Panc1 (cell line): ENCODE results near the gene SPECC1L. TPM values are rescaled to one million over a fixed set of nuclear protein-coding genes. Genes with fewer than 3 reads are reported as not detected.

Experiments used
- ATAC-seq: fragments of 200-7000 bp; cut with Tn5 transposase; 2 replicates; pipeline ENCODE4 v1.9.1; 2020; ENCODE audit warnings: mild to moderate bottlenecking, moderate library complexity
- BruUV-seq: library from RNA; stranded (reverse); fragments of 400-500 nt; replicated peaks from 2 replicates; lab custom pipeline; 2021; lab: Mats Ljungman, UMichigan
- CTCF ChIA-PET: fragments of 300-600 bp; sonication (Branson Sonifier 250); formaldehyde crosslinking; loops from one replicate; lab custom pipeline; 2022; ENCODE audit warnings: antibody characterized with exemption; lab: Charles Lee
- POLR2A ChIA-PET: fragments of 300-600 bp; sonication (Branson Sonifier 250); formaldehyde crosslinking; loops from one replicate; lab custom pipeline; 2022; ENCODE audit warnings: antibody characterized with exemption; lab: Charles Lee
- DNase-seq: peaks from one replicate; pipeline ENCODE4 v3.0.0-alpha.2; 2010; ENCODE audit warnings: low read depth, low spot score
- H3K27ac ChIP-seq: 2 replicates; pipeline ENCODE4 v1.5.1; 2011; ENCODE audit warnings: mild to moderate bottlenecking, low read length, inconsistent platforms
- H3K27me3 ChIP-seq: fragments of 200-500 bp; sonication (Bioruptor generic); 2 replicates; pipeline ENCODE4 v1.6.0; 2014; ENCODE audit warnings: low read length, inconsistent platforms; ENCODE audit not compliant: control insufficient read depth, insufficient read depth
- H3K36me3 ChIP-seq: fragments of 200-500 bp; sonication (Bioruptor generic); 2 replicates; pipeline ENCODE4 v1.5.1; 2014; ENCODE audit warnings: inconsistent platforms, mild to moderate bottlenecking, low read length, moderate library complexity; ENCODE audit not compliant: control insufficient read depth, insufficient read depth
- H3K4me1 ChIP-seq: 2 replicates; pipeline ENCODE4 v1.5.1; 2011; ENCODE audit warnings: inconsistent platforms, mild to moderate bottlenecking, low read length, moderate library complexity; ENCODE audit not compliant: control insufficient read depth, insufficient read depth
- H3K4me3 ChIP-seq, 2 experiments: 2 replicates each; pipeline ENCODE4 v1.5.1; 2011 to 2012; ENCODE audit warnings: low read depth in 2 of 2, low read length in 2 of 2, mild to moderate bottlenecking in 2 of 2, inconsistent platforms in 1 of 2, moderate library complexity in 1 of 2
- H3K9me3 ChIP-seq: fragments of 200-500 bp; sonication (Bioruptor generic); 2 replicates; pipeline ENCODE4 v1.5.1; 2014; ENCODE audit warnings: low read depth, mild to moderate bottlenecking, inconsistent platforms, low read length, moderate library complexity; ENCODE audit not compliant: control insufficient read depth, insufficient read depth
- POLR2AphosphoS5 ChIP-seq: IDR thresholded peaks from 2 replicates; pipeline ENCODE4 v1.6.1; 2012; ENCODE audit warnings: mild to moderate bottlenecking, low read depth, low read length, moderate library complexity
- SIN3A ChIP-seq: IDR thresholded peaks from 2 replicates; pipeline ENCODE4 v1.6.1; 2012; ENCODE audit warnings: low read depth, mild to moderate bottlenecking, low read length, moderate library complexity, borderline replicate concordance; ENCODE audit not compliant: insufficient read depth
- TCF7L2 ChIP-seq: IDR thresholded peaks from 2 replicates; pipeline ENCODE4 v1.6.1; 2011; ENCODE audit warnings: mild to moderate bottlenecking, low read depth, low read length, inconsistent platforms
- in situ Hi-C: cut with HindIII; loops from 2 replicates; pipeline ENCODE4 v1.10.0; 2016; ENCODE audit warnings: low sequenced_read_pairs, low pct_unique_long_range_greater_than_20kb
- intact Hi-C: fragments of 100-400 bp; cut with micrococcal nuclease; formaldehyde crosslinking; loops from one replicate; pipeline ENCODE4 v1.10.0; 2022; ENCODE audit not compliant: unreplicated experiment
- total RNA-seq: library from RNA; stranded (reverse); gene quantifications from one replicate; pipeline ENCODE4 v1.2.1, GENCODE V29; 2021; ENCODE audit not compliant: unreplicated experiment
- TF ChIP-seq, protein P1 (sequence below), 2 experiments: IDR thresholded peaks; 2 replicates each; pipeline ENCODE4 v1.6.1; 2011 to 2012; ENCODE audit warnings: low read depth in 2 of 2, control low read depth in 1 of 2, low read length in 1 of 2, mild to moderate bottlenecking in 1 of 2, moderate library complexity in 1 of 2; ENCODE audit not compliant: insufficient read depth in 1 of 2
- TF ChIP-seq, protein P2 (sequence below): fragments of 450-650 bp; IDR thresholded peaks from 2 replicates; pipeline ENCODE4 v1.5.1; 2017; ENCODE audit warnings: mild to moderate bottlenecking

SPECC1L gene
- total RNA-seq, 1 experiment from 2014 or later = 43.3 TPM

DNA sequence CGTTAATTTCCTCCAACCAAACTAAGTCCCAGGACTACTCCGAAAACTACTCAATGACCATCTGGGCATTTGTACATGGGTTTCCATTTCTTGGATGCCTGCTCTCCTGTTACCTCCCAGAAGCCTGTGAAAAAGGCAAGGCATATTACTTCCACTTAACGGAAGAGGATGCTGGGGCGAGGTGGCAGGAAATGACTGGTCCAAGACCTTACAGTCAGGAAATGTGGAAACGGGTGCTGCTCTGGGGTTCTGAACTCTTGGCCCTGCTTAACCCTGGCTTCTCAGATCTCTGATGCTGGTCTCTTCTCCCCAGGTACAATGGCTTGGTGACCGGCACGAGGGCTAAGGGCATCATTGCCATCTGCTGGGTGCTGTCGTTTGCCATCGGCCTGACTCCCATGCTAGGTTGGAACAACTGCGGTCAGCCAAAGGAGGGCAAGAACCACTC, 169.7 kb downstream of the SPECC1L start:
- in situ Hi-C loops (no loop called here), intact Hi-C loops (no loop called here)
- ATAC-seq (no peak), DNase-seq (no peak)
- POLR2A ChIA-PET = no interaction called here
- H3K27ac ChIP-seq = no peak overlapping the region
- H3K27me3 ChIP-seq = no peaks in the 10 kb centered on the region
- no TSS peak for BruUV-seq
- H3K4me3 ChIP-seq = no peak overlapping the region
- no peaks in the 10 kb centered on the region for H3K36me3 ChIP-seq
- CTCF ChIA-PET = no interaction called here
- H3K4me1 ChIP-seq = no peaks in the 10 kb centered on the region; the same call in 1 of the 2 replicates
- no peaks in the 10 kb centered on the region for H3K9me3 ChIP-seq
- TF ChIP-seq, protein P1, sequence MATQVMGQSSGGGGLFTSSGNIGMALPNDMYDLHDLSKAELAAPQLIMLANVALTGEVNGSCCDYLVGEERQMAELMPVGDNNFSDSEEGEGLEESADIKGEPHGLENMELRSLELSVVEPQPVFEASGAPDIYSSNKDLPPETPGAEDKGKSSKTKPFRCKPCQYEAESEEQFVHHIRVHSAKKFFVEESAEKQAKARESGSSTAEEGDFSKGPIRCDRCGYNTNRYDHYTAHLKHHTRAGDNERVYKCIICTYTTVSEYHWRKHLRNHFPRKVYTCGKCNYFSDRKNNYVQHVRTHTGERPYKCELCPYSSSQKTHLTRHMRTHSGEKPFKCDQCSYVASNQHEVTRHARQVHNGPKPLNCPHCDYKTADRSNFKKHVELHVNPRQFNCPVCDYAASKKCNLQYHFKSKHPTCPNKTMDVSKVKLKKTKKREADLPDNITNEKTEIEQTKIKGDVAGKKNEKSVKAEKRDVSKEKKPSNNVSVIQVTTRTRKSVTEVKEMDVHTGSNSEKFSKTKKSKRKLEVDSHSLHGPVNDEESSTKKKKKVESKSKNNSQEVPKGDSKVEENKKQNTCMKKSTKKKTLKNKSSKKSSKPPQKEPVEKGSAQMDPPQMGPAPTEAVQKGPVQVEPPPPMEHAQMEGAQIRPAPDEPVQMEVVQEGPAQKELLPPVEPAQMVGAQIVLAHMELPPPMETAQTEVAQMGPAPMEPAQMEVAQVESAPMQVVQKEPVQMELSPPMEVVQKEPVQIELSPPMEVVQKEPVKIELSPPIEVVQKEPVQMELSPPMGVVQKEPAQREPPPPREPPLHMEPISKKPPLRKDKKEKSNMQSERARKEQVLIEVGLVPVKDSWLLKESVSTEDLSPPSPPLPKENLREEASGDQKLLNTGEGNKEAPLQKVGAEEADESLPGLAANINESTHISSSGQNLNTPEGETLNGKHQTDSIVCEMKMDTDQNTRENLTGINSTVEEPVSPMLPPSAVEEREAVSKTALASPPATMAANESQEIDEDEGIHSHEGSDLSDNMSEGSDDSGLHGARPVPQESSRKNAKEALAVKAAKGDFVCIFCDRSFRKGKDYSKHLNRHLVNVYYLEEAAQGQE (IDR thresholded peaks at IDR 0.05; ENCODE audit: insufficient read depth in 1 of 2, low read depth in 2 of 2, low read length in 1 of 2) = no peak
- TF ChIP-seq POLR2AphosphoS5 (no peak), TCF7L2 (no peak), SIN3A (no peak)
- TF ChIP-seq, protein P2, sequence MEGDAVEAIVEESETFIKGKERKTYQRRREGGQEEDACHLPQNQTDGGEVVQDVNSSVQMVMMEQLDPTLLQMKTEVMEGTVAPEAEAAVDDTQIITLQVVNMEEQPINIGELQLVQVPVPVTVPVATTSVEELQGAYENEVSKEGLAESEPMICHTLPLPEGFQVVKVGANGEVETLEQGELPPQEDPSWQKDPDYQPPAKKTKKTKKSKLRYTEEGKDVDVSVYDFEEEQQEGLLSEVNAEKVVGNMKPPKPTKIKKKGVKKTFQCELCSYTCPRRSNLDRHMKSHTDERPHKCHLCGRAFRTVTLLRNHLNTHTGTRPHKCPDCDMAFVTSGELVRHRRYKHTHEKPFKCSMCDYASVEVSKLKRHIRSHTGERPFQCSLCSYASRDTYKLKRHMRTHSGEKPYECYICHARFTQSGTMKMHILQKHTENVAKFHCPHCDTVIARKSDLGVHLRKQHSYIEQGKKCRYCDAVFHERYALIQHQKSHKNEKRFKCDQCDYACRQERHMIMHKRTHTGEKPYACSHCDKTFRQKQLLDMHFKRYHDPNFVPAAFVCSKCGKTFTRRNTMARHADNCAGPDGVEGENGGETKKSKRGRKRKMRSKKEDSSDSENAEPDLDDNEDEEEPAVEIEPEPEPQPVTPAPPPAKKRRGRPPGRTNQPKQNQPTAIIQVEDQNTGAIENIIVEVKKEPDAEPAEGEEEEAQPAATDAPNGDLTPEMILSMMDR = no peak

DNA sequence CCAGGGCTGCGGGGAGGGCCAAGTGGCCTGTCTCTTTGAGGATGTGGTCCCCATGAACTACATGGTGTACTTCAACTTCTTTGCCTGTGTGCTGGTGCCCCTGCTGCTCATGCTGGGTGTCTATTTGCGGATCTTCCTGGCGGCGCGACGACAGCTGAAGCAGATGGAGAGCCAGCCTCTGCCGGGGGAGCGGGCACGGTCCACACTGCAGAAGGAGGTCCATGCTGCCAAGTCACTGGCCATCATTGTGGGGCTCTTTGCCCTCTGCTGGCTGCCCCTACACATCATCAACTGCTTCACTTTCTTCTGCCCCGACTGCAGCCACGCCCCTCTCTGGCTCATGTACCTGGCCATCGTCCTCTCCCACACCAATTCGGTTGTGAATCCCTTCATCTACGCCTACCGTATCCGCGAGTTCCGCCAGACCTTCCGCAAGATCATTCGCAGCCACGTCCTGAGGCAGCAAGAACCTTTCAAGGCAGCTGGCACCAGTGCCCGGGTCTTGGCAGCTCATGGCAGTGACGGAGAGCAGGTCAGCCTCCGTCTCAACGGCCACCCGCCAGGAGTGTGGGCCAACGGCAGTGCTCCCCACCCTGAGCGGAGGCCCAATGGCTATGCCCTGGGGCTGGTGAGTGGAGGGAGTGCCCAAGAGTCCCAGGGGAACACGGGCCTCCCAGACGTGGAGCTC, 170.2 kb downstream of the SPECC1L start:
- Histone ChIP-seq H3K27me3 (no peaks in the 10 kb centered on the region), H3K27ac (no peak overlapping the region), H3K4me1 (no peaks in the 10 kb centered on the region; the same call in 1 of the 2 replicates), H3K4me3 (no peak overlapping the region), H3K36me3 (no peaks in the 10 kb centered on the region), H3K9me3 (no peaks in the 10 kb centered on the region)
- TF ChIP-seq POLR2AphosphoS5 (no peak), TCF7L2 (no peak), SIN3A (no peak)
- TF ChIP-seq, protein P2 = no peak
- TF ChIP-seq, protein P1 (IDR thresholded peaks at IDR 0.05; ENCODE audit: insufficient read depth in 1 of 2, low read depth in 2 of 2, low read length in 1 of 2) = no peak
- POLR2A ChIA-PET = no interaction called here
- in situ Hi-C loops = no loop called here
- BruUV-seq = no TSS peak
- DNase-seq (no peak), ATAC-seq (no peak)
- intact Hi-C loops = no loop called here
- CTCF ChIA-PET = no interaction called here
